Measurements from ENCODE around the gene CARF.

Gene CARF

GRCh38 chr2:203014456-203015199, 102.6 kb downstream of the CARF start, which contains the start of gene NBEAL1:
Gene NBEAL1 (plus strand): TSS chr2:203014875. CDS start chr2:203016385, 1,510 bp downstream.
- TF ChIP-seq CTCF (conservative IDR thresholded peaks at IDR 0.05), result no peak
- H3K27ac ChIP-seq, result peak within 1 kb of the TSS; percentile 76

- H3K27ac ChIP-seq, result no peak overlapping the region
- no peak for TF ChIP-seq CTCF (conservative IDR thresholded peaks at IDR 0.05)
Measured at GRCh38 chr2:203016716-203017115, 104.6 kb downstream of the CARF start.

GRCh38 chr2:203018181-203018580, 106.1 kb downstream of the CARF start:
- H3K27ac ChIP-seq, result no peak overlapping the region
- TF ChIP-seq CTCF (conservative IDR thresholded peaks at IDR 0.05), result no peak

- no peak overlapping the region for H3K27ac ChIP-seq
- no peak for TF ChIP-seq CTCF (conservative IDR thresholded peaks at IDR 0.05)
Measured at GRCh38 chr2:203019142-203019541, 107.1 kb downstream of the CARF start.

GRCh38 chr2:203021991-203022390, 109.9 kb downstream of the CARF start:
- no peak overlapping the region for H3K27ac ChIP-seq
- TF ChIP-seq CTCF (conservative IDR thresholded peaks at IDR 0.05), result no peak

GRCh38 chr2:203022751-203023150, 110.7 kb downstream of the CARF start:
- TF ChIP-seq CTCF (conservative IDR thresholded peaks at IDR 0.05), result no peak

GRCh38 chr2:203025592-203025991, 113.5 kb downstream of the CARF start:
- no peak for TF ChIP-seq CTCF (conservative IDR thresholded peaks at IDR 0.05)
- H3K27ac ChIP-seq, result no peak overlapping the region

More at GRCh38 chr2:203022751-203023150, 110.7 kb downstream of the CARF start:
- H3K27ac ChIP-seq, result no peak overlapping the region
